Ovary (tissue), 3 donors: ENCODE measurements around the gene KCNIP4.

Experiments
- EP300 ChIP-seq: sonication (generic); formaldehyde crosslinking; IDR thresholded peaks from one replicate; pipeline ENCODE4 v1.6.1; 2017; ENCODE audit warnings: antibody characterized with exemption
- TF ChIP-seq, protein P1 (sequence below), 3 donors: fragments of 450-650 bp in 2 of 3; fragments of 200-600 bp in 1 of 3; IDR thresholded peaks; one replicate each; pipeline versions ENCODE4 v1.5.1 to v1.8.0; 2016 to 2022; ENCODE audit warnings: antibody characterized with exemption in 3 of 3, mild to moderate bottlenecking in 1 of 3
- donor health status: DM: no; HTN: no; CAD: no.

DNA sequence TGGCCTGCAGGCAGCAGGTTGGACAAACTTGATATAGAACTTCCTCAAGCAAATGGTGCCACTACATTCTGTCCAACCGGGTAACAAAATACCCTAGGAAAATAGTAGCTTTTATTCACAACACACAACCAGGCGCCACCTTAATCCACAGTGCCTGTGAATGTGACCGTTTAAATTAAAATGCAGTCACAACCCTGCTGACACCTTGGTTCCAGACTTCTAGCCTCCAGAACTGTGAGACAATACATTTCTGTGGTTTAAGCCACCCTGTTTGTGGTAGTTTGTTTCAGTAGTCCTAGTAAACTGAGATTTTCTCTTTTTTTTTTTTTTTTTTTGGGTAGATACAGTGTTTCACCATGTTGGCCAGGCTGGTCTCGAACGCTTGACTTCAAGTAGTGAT, 672.5 kb downstream of the KCNIP4 start:
- no peak for TF ChIP-seq EP300
- TF ChIP-seq, protein P1, sequence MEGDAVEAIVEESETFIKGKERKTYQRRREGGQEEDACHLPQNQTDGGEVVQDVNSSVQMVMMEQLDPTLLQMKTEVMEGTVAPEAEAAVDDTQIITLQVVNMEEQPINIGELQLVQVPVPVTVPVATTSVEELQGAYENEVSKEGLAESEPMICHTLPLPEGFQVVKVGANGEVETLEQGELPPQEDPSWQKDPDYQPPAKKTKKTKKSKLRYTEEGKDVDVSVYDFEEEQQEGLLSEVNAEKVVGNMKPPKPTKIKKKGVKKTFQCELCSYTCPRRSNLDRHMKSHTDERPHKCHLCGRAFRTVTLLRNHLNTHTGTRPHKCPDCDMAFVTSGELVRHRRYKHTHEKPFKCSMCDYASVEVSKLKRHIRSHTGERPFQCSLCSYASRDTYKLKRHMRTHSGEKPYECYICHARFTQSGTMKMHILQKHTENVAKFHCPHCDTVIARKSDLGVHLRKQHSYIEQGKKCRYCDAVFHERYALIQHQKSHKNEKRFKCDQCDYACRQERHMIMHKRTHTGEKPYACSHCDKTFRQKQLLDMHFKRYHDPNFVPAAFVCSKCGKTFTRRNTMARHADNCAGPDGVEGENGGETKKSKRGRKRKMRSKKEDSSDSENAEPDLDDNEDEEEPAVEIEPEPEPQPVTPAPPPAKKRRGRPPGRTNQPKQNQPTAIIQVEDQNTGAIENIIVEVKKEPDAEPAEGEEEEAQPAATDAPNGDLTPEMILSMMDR (IDR thresholded peaks at IDR 0.05) = no peak
